HepG2 (cell line): Measurements from ENCODE around the gene RGCC. TPM values are rescaled to one million over a fixed set of nuclear protein-coding genes. Genes with fewer than 3 reads are reported as not detected.

Experiments
- ATAC-seq: fragments of 200-7000 bp; cut with Tn5 transposase; 3 replicates; pipeline ENCODE4 v1.9.1; 2020; ENCODE audit warnings: mild to moderate bottlenecking, moderate library complexity
- BruUV-seq: library from RNA; stranded (reverse); fragments of 400-500 nt; replicated peaks from 2 replicates; lab custom pipeline; 2021; lab: Mats Ljungman, UMichigan
- CTCF ChIA-PET: fragments of 300-600 bp; formaldehyde crosslinking; extraction: SDS; loops from one replicate; lab custom pipeline; 2021; ENCODE audit warnings: low total read pairs, inconsistent platforms, low intra/inter-chr PET ratio; lab: Yijun Ruan, JAX
- POLR2A ChIA-PET: fragments of 350-600 bp; sonication (Branson Sonifier 250); formaldehyde crosslinking; loops from one replicate; lab custom pipeline; 2020; ENCODE audit warnings: antibody characterized with exemption, inconsistent platforms; lab: Yijun Ruan, JAX
- DNase-seq: peaks from one replicate; pipeline ENCODE4 v3.0.0-alpha.2; 2015; ENCODE audit warnings: low spot score
- FAIRE-seq: peaks from 3 replicates; lab custom pipeline; 2011; peaks lifted over from hg19 to GRCh38; lab: Jason Lieb, UNC
- H2AFZ ChIP-seq: one replicate; pipeline ENCODE4 v1.6.1; 2011; ENCODE audit warnings: low read length, inconsistent platforms
- H3K27ac ChIP-seq: fragments of 300-600 bp; 3 replicates; pipeline ENCODE4 v1.8.0; 2011; ENCODE audit warnings: mixed run types, mild to moderate bottlenecking, mixed read lengths, low read length, inconsistent platforms; ENCODE audit not compliant: insufficient read depth; ENCODE audit errors: extremely low read length
- H3K27me3 ChIP-seq, 2 experiments: fragments of 200-600 bp in 1 of 2; 2 replicates in 1 of 2; 3 replicates in 1 of 2; pipeline versions ENCODE4 v1.6.0 to v1.8.0; 2011; ENCODE audit warnings: low read length in 2 of 2, mild to moderate bottlenecking in 2 of 2, moderate library complexity in 2 of 2, inconsistent platforms in 1 of 2; ENCODE audit not compliant: insufficient read depth in 2 of 2, control insufficient read depth in 1 of 2
- H3K36me3 ChIP-seq, 2 experiments: fragments of 200-600 bp in 1 of 2; replicated peaks in 1 of 2; 2 replicates in 1 of 2; 3 replicates in 1 of 2; pipeline versions ENCODE4 v1.5.1 to v1.8.0; 2011; ENCODE audit warnings: low read length in 2 of 2, inconsistent platforms in 1 of 2; ENCODE audit not compliant: insufficient read depth in 2 of 2, control insufficient read depth in 1 of 2
- H3K4me1 ChIP-seq: 2 replicates; pipeline ENCODE4 v1.5.1; 2012; ENCODE audit warnings: low read length, inconsistent platforms; ENCODE audit not compliant: insufficient read depth
- H3K4me2 ChIP-seq: 2 replicates; pipeline ENCODE4 v1.6.0; 2011; ENCODE audit warnings: low read depth, low read length, inconsistent platforms
- H3K4me3 ChIP-seq, 3 experiments: fragments of 200-600 bp in 1 of 3; sonication (generic), shearing (Covaris generic) in 1 of 3; replicated peaks in 1 of 3; 2 replicates each; pipeline ENCODE4 v1.5.1; 2011 to 2016; ENCODE audit warnings: low read length in 3 of 3, inconsistent platforms in 2 of 3, low read depth in 2 of 3, mild to moderate bottlenecking in 2 of 3, control low read depth in 1 of 3, mixed read lengths in 1 of 3; ENCODE audit not compliant: insufficient read depth in 1 of 3
- H3K79me2 ChIP-seq: one replicate; pipeline ENCODE4 v1.6.1; 2011; ENCODE audit warnings: low read length, inconsistent platforms; ENCODE audit not compliant: insufficient read depth
- H3K9ac ChIP-seq: 2 replicates; pipeline ENCODE4 v1.6.0; 2011; ENCODE audit warnings: mild to moderate bottlenecking, low read depth, low read length, inconsistent platforms; ENCODE audit not compliant: insufficient read depth
- H3K9me3 ChIP-seq: 2 replicates; pipeline ENCODE4 v1.5.1; 2012; ENCODE audit warnings: mild to moderate bottlenecking, low read length
- H4K20me1 ChIP-seq: 2 replicates; pipeline ENCODE4 v1.6.0; 2011; ENCODE audit warnings: inconsistent platforms, mild to moderate bottlenecking, low read length, moderate library complexity; ENCODE audit not compliant: insufficient read depth
- MEF2D ChIP-seq: sonication (generic); formaldehyde crosslinking; IDR thresholded peaks from 2 replicates; pipeline ENCODE4 v1.5.1; 2020; ENCODE audit warnings: mild to moderate bottlenecking, missing genetic modification reagents
- ZNF557 ChIP-seq: sonication (generic); formaldehyde crosslinking; IDR thresholded peaks from 2 replicates; pipeline ENCODE4 v1.4.0; 2020; ENCODE audit warnings: missing genetic modification reagents
- ZNF652 ChIP-seq: IDR thresholded peaks from 2 replicates; pipeline ENCODE4 v1.6.1; 2016; ENCODE audit warnings: low read depth, borderline replicate concordance
- WGBS: methylation state at CpG from one replicate; pipeline ENCODE4 v1.1.6; 2017; ENCODE audit warnings: low lambda C conversion rate; 5-methylcytosine and 5-hydroxymethylcytosine counted together
- in situ Hi-C: cut with HindIII; loops from 2 replicates; pipeline ENCODE4 v1.10.0; 2017; ENCODE audit warnings: low pct_unique_long_range_greater_than_20kb; ENCODE audit not compliant: extremely low pct_ligation_motif_present
- intact Hi-C: fragments of 100-400 bp; cut with micrococcal nuclease; formaldehyde crosslinking; loops from one replicate; pipeline ENCODE4 v1.10.0; 2022; ENCODE audit not compliant: unreplicated experiment
- polyA plus RNA-seq, 8 experiments: library from polyadenylated mRNA; depleted of rRNA in 3 of 8; stranded (reverse) in 7 of 8; unstranded in 1 of 8; fragments of >200 nt; fragmentation: Illumina TruSeq in 4 of 8; extraction: Trizol in 4 of 8; gene quantifications; 2 replicates each; pipeline versions ENCODE4 v1.2.1 to v1.2.3, GENCODE V29; 2011 to 2016; ENCODE audit warnings: low read depth in 4 of 8, missing spikeins in 1 of 8, mixed read lengths in 1 of 8; ENCODE audit not compliant: insufficient read depth in 1 of 8
- total RNA-seq, 5 experiments: library from RNA; depleted of rRNA; stranded (reverse); fragments of >200 nt; fragmentation: Illumina TruSeq; extraction: Trizol; gene quantifications; 2 replicates each; pipeline ENCODE4 v1.2.3, GENCODE V29; 2016; ENCODE audit warnings: low read depth in 1 of 5
- TF ChIP-seq, protein P1 (sequence below): IDR thresholded peaks from 2 replicates; pipeline ENCODE4 v1.6.1; 2018; ENCODE audit warnings: missing genetic modification reagents
- TF ChIP-seq, protein P2 (sequence below): sonication (generic); formaldehyde crosslinking; conservative IDR thresholded peaks from 2 replicates; pipeline ENCODE4 v1.4.0; 2020; ENCODE audit warnings: missing genetic modification reagents
- TF ChIP-seq, protein P3 (sequence below): sonication (generic); formaldehyde crosslinking; IDR thresholded peaks from 2 replicates; pipeline ENCODE4 v1.5.0; 2020; ENCODE audit warnings: missing genetic modification reagents
- TF ChIP-seq, protein P4 (sequence below): sonication (generic); formaldehyde crosslinking; IDR thresholded peaks from 2 replicates; pipeline ENCODE4 v1.4.0; 2020; ENCODE audit warnings: missing genetic modification reagents

The RGCC gene
- total and polyA plus RNA-seq, 2 of the 13 experiments (the other 11 are each of a cell fraction or from before 2014, with no cell fraction given), result 0.20 to 8.4 TPM

DNA sequence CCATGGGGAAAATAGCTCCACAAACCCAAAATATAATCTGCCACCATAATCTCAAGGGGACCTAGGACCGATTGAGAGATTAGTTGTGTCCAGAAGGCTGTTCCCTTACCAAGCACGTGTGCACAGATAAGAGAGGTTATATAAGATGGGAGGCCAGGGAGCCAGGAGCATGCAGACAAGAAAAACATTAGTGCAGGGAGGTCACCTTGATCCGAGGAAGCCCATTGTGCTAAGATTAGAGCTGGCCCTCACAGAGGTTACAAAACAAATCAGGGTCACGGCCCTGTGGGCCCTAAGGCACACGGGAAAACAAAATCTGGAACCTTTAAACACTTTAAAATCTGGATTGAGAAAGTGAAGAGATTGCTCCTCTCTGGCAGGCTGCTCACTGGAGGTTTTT is 37.7 kb downstream of the RGCC start (continued):
- TF ChIP-seq ZNF652 (CRISPR knock-in tag) (no peak), ZNF557 (CRISPR knock-in tag) (no peak), MEF2D (CRISPR knock-in tag) (no peak)
- TF ChIP-seq, protein P1, sequence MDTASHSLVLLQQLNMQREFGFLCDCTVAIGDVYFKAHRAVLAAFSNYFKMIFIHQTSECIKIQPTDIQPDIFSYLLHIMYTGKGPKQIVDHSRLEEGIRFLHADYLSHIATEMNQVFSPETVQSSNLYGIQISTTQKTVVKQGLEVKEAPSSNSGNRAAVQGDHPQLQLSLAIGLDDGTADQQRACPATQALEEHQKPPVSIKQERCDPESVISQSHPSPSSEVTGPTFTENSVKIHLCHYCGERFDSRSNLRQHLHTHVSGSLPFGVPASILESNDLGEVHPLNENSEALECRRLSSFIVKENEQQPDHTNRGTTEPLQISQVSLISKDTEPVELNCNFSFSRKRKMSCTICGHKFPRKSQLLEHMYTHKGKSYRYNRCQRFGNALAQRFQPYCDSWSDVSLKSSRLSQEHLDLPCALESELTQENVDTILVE, result no peak
- TF ChIP-seq, protein P2, sequence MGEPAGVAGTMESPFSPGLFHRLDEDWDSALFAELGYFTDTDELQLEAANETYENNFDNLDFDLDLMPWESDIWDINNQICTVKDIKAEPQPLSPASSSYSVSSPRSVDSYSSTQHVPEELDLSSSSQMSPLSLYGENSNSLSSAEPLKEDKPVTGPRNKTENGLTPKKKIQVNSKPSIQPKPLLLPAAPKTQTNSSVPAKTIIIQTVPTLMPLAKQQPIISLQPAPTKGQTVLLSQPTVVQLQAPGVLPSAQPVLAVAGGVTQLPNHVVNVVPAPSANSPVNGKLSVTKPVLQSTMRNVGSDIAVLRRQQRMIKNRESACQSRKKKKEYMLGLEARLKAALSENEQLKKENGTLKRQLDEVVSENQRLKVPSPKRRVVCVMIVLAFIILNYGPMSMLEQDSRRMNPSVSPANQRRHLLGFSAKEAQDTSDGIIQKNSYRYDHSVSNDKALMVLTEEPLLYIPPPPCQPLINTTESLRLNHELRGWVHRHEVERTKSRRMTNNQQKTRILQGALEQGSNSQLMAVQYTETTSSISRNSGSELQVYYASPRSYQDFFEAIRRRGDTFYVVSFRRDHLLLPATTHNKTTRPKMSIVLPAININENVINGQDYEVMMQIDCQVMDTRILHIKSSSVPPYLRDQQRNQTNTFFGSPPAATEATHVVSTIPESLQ (CRISPR knock-in tag), result no peak
- TF ChIP-seq, all 625 proteins: peak for 14

DNA sequence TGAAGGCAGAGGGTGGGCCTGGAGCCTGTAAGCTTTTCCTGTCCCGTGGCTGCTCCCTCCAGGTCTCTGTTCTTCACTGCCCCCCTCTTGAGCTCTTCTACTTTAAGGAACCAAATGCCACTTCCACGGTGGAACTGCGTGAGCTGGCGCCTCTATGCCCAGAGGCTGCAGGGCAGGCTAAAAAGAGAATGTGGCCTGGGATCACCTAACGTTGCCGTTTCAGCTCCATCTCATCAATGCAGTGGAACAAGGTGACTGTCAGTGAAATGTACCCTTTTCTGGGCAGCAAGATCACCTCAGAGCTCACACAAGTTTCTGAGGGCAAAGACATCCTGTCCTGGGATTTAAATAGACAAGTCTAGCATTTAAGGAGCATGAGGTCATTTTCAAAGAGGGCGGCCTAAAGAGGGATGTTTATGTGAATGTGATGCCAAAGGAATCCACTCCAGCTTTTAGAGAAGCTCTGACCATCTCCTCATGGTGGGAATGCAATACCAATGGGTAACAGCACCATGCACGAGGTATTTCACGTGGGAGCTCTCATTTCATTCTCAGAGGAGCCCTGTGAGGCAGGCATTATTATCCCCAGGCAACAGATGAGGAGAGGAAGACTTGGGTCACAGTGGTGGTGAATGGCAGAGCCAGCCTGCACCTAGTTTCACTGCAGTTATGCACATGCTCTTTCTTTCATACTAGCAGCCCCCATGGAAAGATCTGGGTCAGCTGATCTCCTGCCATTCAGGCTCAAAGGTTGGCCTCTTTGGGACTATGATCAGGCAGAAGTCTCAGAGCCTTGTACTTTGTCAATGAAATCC is 39.3 kb downstream of the RGCC start:
- in situ Hi-C loops, result no loop called here
- POLR2A ChIA-PET, result no interaction called here
- WGBS, result 46% methylated on average over 9 of the region's 9 CpGs

More for the DNA sequence above, 39.3 kb downstream of the RGCC start:
- DNase-seq (no peak), ATAC-seq (peak; percentile 38; the same call in 1 of the 3 replicates), FAIRE-seq (no peak)
- CTCF ChIA-PET, result no interaction called here
- Histone ChIP-seq H3K27me3 (no peaks in the 10 kb centered on the region), H3K4me2 (peak overlapping the region; percentile 20; the same call in 1 of the 2 replicates), H3K9me3 (no peaks in the 10 kb centered on the region), H3K27ac (no peak overlapping the region), H3K79me2 (no peaks in the 10 kb centered on the region), H3K36me3 (no peaks in the 10 kb centered on the region), H2AFZ (no peak overlapping the region), H3K9ac (no peak overlapping the region), H3K4me1 (peaks cover 46% of the 10 kb centered on the region), H4K20me1 (no peaks in the 10 kb centered on the region), H3K4me3 (no peak overlapping the region)
- intact Hi-C loops, result no loop called here
- BruUV-seq, result no TSS peak
- TF ChIP-seq, protein P3, sequence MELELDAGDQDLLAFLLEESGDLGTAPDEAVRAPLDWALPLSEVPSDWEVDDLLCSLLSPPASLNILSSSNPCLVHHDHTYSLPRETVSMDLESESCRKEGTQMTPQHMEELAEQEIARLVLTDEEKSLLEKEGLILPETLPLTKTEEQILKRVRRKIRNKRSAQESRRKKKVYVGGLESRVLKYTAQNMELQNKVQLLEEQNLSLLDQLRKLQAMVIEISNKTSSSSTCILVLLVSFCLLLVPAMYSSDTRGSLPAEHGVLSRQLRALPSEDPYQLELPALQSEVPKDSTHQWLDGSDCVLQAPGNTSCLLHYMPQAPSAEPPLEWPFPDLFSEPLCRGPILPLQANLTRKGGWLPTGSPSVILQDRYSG, result no peak
- TF ChIP-seq, protein P4, sequence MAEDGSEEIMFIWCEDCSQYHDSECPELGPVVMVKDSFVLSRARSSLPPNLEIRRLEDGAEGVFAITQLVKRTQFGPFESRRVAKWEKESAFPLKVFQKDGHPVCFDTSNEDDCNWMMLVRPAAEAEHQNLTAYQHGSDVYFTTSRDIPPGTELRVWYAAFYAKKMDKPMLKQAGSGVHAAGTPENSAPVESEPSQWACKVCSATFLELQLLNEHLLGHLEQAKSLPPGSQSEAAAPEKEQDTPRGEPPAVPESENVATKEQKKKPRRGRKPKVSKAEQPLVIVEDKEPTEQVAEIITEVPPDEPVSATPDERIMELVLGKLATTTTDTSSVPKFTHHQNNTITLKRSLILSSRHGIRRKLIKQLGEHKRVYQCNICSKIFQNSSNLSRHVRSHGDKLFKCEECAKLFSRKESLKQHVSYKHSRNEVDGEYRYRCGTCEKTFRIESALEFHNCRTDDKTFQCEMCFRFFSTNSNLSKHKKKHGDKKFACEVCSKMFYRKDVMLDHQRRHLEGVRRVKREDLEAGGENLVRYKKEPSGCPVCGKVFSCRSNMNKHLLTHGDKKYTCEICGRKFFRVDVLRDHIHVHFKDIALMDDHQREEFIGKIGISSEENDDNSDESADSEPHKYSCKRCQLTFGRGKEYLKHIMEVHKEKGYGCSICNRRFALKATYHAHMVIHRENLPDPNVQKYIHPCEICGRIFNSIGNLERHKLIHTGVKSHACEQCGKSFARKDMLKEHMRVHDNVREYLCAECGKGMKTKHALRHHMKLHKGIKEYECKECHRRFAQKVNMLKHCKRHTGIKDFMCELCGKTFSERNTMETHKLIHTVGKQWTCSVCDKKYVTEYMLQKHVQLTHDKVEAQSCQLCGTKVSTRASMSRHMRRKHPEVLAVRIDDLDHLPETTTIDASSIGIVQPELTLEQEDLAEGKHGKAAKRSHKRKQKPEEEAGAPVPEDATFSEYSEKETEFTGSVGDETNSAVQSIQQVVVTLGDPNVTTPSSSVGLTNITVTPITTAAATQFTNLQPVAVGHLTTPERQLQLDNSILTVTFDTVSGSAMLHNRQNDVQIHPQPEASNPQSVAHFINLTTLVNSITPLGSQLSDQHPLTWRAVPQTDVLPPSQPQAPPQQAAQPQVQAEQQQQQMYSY (CRISPR knock-in tag), result peak; percentile 54; the same call in 1 of the 2 replicates
